Measurements from ENCODE around the gene NAALADL2.

The NAALADL2 gene

DNA sequence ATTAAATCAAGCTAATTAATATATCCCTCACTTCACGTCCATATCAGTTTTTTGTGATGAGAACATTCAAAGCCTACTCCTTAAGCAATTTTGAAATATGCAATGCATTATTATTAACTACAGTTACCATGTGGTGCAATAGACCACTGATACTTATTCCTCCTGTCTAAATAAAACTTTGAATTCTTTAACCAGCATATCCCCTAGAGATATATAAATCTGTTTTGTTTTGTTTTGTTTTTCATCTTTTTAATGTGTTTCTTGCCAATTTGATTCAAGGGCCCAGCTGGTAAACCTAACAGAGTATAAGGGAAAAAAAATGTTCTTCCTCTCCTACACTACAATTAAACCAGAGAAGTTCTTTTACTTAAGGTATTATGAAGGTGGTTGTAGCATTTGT lies 524.2 kb downstream of the NAALADL2 start:
- no peaks in the 10 kb centered on the region for H3K36me3 ChIP-seq (ENCODE audit: control insufficient read depth, insufficient read depth, low read length, severe bottlenecking)
- peak overlapping the region; percentile 62 for H3K4me3 ChIP-seq (ENCODE audit: low read length)
- H3K9ac ChIP-seq (ENCODE audit: low read length) = peak overlapping the region; percentile 33
- DNase-seq (ENCODE audit: low read depth) = peak; percentile 51
- peaks cover 29% of the 10 kb centered on the region for H3K4me1 ChIP-seq (ENCODE audit: control insufficient read depth, insufficient read depth, low read length)
- no peaks in the 10 kb centered on the region for H3K27me3 ChIP-seq (replicated peaks; ENCODE audit: control insufficient read depth, insufficient read depth, low read length)
- no peaks in the 10 kb centered on the region for H3K9me3 ChIP-seq (ENCODE audit: control insufficient read depth, low read length)

DNA sequence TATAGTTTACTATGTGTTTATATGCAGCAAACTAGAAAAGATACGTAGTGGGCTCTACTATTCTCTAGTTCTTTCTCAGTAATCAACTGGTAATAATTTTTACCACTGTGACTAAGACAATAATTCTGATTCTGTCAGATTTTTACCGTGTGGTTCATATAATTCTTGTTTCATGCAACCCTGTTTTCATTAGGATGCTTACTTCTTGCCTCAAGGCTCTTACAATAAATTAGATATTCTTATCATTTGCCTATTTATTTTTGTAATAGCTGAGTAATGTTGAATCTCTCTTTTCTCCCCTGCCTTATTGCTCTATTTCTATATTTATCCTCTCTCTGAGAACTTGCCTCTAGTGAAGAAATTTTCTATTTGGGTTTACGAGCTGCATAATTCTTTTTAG lies 524.7 kb downstream of the NAALADL2 start:
- Histone ChIP-seq H3K4me1 (ENCODE audit: control insufficient read depth, insufficient read depth, low read length) (peaks cover 29% of the 10 kb centered on the region), H3K36me3 (ENCODE audit: control insufficient read depth, insufficient read depth, low read length, severe bottlenecking) (no peaks in the 10 kb centered on the region)
- peak; percentile 23 for DNase-seq (ENCODE audit: low read depth)

DNA sequence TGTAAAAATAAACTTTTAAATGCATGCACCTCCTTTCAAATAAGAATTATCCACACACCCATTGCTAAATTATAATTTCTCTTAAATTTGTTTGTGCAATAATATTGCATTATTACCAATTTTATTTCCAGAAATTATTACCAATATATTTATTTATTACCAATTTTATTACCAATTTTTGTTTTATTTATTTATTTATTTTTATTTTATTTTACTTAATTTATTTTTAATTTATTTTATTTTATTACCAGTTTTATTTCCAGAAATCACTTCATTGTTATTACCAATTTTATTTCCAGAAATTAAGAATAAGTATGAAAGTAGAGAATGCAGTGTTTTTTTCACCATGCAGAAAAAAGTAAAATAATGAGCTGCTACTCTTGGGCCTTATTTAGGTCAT lies 525.4 kb downstream of the NAALADL2 start:
- Histone ChIP-seq H3K36me3 (ENCODE audit: control insufficient read depth, insufficient read depth, low read length, severe bottlenecking) (no peaks in the 10 kb centered on the region), H3K9me3 (ENCODE audit: control insufficient read depth, low read length) (no peaks in the 10 kb centered on the region), H3K4me1 (ENCODE audit: control insufficient read depth, insufficient read depth, low read length) (peaks cover 29% of the 10 kb centered on the region), H3K4me3 (ENCODE audit: low read length) (no peak overlapping the region), H3K9ac (ENCODE audit: low read length) (no peak overlapping the region), H3K27me3 (replicated peaks; ENCODE audit: control insufficient read depth, insufficient read depth, low read length) (no peaks in the 10 kb centered on the region)
- DNase-seq (ENCODE audit: low read depth) = no peak

More for the DNA sequence above, 524.7 kb downstream of the NAALADL2 start:
- Histone ChIP-seq H3K4me3 (ENCODE audit: low read length) (peak overlapping the region; percentile 62), H3K9me3 (ENCODE audit: control insufficient read depth, low read length) (no peaks in the 10 kb centered on the region), H3K27me3 (replicated peaks; ENCODE audit: control insufficient read depth, insufficient read depth, low read length) (no peaks in the 10 kb centered on the region), H3K9ac (ENCODE audit: low read length) (peak overlapping the region; percentile 33)

DNA sequence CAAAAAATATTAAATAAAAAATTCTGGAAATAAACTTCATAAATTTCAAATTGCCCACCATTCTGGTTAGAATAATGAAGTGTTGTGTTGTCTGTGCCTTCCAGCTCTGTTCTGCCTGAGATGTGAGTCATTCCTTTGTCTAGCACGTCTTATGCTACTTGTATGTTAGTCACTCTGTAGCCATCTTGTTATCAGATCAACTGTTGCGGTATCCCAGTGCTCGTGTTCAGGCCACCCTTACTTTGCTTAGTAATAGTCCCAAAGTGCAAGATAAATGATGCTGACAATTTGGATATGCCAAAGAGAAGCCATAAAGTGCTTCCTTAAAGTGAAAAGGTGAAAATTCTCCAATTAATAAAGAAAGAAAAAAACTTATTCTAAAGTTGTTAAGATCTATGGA lies 527.5 kb downstream of the NAALADL2 start:
- Histone ChIP-seq H3K9me3 (ENCODE audit: control insufficient read depth, low read length) (no peaks in the 10 kb centered on the region), H3K4me3 (ENCODE audit: low read length) (no peak overlapping the region), H3K9ac (ENCODE audit: low read length) (no peak overlapping the region), H3K27me3 (replicated peaks; ENCODE audit: control insufficient read depth, insufficient read depth, low read length) (no peaks in the 10 kb centered on the region), H3K4me1 (ENCODE audit: control insufficient read depth, insufficient read depth, low read length) (peaks cover 29% of the 10 kb centered on the region), H3K36me3 (ENCODE audit: control insufficient read depth, insufficient read depth, low read length, severe bottlenecking) (no peaks in the 10 kb centered on the region)
- DNase-seq (ENCODE audit: low read depth) = peak; percentile 73

DNA sequence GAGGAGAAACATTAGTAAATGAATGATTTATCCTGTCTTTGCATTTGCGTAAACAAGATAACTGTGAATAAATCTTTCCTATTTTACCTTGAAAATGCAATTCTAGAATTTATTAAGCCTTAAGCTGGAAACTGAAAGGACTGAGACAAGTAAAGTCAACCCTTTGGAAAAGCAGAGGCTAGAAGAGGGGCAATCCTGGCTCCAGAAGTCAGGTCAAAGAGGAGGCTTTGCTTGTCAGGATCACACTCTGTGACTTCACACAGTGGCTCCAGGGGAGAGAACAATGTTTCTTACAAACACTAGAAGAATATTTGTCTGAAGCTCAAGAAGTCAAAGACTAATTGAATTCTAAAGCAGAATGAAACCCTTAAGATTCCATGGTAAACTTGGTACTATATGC lies 530.4 kb downstream of the NAALADL2 start:
- H3K9ac ChIP-seq (ENCODE audit: low read length) = no peak overlapping the region
- no peaks in the 10 kb centered on the region for H3K9me3 ChIP-seq (ENCODE audit: control insufficient read depth, low read length)
- no peak for DNase-seq (ENCODE audit: low read depth)
- H3K36me3 ChIP-seq (ENCODE audit: control insufficient read depth, insufficient read depth, low read length, severe bottlenecking) = no peaks in the 10 kb centered on the region
- H3K27me3 ChIP-seq (replicated peaks; ENCODE audit: control insufficient read depth, insufficient read depth, low read length) = no peaks in the 10 kb centered on the region
- H3K4me3 ChIP-seq (ENCODE audit: low read length) = no peak overlapping the region
- peaks cover 12% of the 10 kb centered on the region for H3K4me1 ChIP-seq (ENCODE audit: control insufficient read depth, insufficient read depth, low read length)

DNA sequence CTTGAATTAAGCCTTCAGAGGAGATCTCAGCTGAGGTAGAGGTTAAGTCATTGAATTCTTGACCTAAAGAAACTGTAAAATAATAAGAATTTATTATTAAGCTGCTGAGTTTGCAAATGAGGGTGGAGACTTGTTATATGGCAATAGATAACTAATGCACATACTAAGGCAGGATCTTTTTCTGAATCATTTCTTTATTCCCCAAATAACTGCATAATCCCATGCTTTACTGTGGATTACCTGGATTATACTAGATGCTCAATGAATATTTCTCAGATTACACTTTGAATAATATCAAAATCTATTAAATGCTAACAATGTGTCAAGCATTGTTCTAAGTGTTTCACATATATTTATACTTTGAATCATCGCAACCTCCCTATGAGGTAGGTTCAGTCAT lies 532.5 kb downstream of the NAALADL2 start:
- Histone ChIP-seq H3K9ac (ENCODE audit: low read length) (no peak overlapping the region), H3K9me3 (ENCODE audit: control insufficient read depth, low read length) (no peaks in the 10 kb centered on the region), H3K27me3 (replicated peaks; ENCODE audit: control insufficient read depth, insufficient read depth, low read length) (no peaks in the 10 kb centered on the region), H3K4me3 (ENCODE audit: low read length) (no peak overlapping the region), H3K4me1 (ENCODE audit: control insufficient read depth, insufficient read depth, low read length) (peaks cover 8% of the 10 kb centered on the region), H3K36me3 (ENCODE audit: control insufficient read depth, insufficient read depth, low read length, severe bottlenecking) (no peaks in the 10 kb centered on the region)
- DNase-seq (ENCODE audit: low read depth) = no peak

DNA sequence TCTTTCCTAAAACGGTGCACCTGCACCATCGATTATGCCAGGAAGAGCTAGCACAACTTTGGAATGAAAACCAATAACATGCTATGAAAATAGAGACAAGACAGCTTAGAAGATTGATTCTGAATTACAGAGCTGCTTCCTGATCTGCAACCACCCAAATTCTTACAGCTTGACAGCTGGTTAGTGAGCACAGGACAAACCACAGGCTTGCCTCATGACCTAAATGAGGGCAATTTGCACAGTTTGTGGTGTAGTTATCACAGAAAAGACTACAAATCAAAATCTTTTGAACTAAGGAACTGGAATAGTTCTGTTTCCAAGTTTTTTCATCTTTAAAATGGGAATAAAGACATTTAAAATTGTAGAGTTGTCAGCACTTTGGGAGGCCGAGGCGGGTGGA lies 533.5 kb downstream of the NAALADL2 start:
- H3K4me1 ChIP-seq (ENCODE audit: control insufficient read depth, insufficient read depth, low read length) = peaks cover 8% of the 10 kb centered on the region
- no peaks in the 10 kb centered on the region for H3K27me3 ChIP-seq (replicated peaks; ENCODE audit: control insufficient read depth, insufficient read depth, low read length)
- H3K4me3 ChIP-seq (ENCODE audit: low read length) = no peak overlapping the region
- no peak overlapping the region for H3K9ac ChIP-seq (ENCODE audit: low read length)
- DNase-seq (ENCODE audit: low read depth) = no peak
- no peaks in the 10 kb centered on the region for H3K9me3 ChIP-seq (ENCODE audit: control insufficient read depth, low read length)
- H3K36me3 ChIP-seq (ENCODE audit: control insufficient read depth, insufficient read depth, low read length, severe bottlenecking) = no peaks in the 10 kb centered on the region

DNA sequence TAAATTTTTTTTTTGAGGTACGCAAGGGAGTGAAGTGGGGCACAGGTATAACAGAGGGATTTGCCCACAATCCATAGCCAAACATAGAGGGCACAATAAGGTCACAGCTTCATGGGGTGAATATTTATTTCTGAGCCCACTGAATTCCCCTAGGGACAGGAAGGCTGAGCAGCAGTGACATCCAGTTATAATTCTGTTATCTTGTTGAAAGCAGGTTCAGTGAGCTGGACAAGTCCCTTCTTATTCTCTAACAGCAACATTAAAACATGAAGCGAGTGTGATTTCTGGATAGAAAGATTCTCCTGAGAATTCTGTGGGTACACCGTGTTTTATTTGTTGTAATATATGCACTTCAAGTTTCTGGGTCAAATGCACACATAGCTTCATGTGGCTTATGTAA lies 538.2 kb downstream of the NAALADL2 start:
- H3K4me3 ChIP-seq (ENCODE audit: low read length) = peak overlapping the region; percentile 0
- H3K9ac ChIP-seq (ENCODE audit: low read length) = no peak overlapping the region
- H3K27me3 ChIP-seq (replicated peaks; ENCODE audit: control insufficient read depth, insufficient read depth, low read length) = no peaks in the 10 kb centered on the region
- no peaks in the 10 kb centered on the region for H3K36me3 ChIP-seq (ENCODE audit: control insufficient read depth, insufficient read depth, low read length, severe bottlenecking)
- H3K9me3 ChIP-seq (ENCODE audit: control insufficient read depth, low read length) = no peaks in the 10 kb centered on the region
- H3K4me1 ChIP-seq (ENCODE audit: control insufficient read depth, insufficient read depth, low read length) = peaks cover 30% of the 10 kb centered on the region
- no peak for DNase-seq (ENCODE audit: low read depth)

DNA sequence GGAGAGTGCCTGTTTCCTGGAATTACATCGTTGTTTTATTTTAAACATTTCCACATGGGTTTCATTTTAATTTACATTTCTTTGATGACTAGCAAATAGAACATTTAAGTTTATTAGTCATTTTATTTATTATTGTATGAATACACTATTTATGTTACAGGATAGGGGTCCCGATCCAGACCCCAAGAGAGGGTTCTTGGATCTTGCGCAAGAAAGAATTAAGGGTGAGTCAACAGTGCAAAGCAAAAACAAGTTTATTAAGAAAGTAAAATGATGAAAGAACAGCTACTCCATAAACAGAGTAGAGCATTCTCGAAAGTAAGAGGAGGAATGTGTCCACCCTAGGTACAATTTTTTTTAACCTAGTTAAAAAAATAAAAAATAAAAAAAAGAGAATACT lies 539.5 kb downstream of the NAALADL2 start:
- H3K4me3 ChIP-seq (ENCODE audit: low read length) = peak overlapping the region; percentile 4
- DNase-seq (ENCODE audit: low read depth) = peak; percentile 66
- no peaks in the 10 kb centered on the region for H3K36me3 ChIP-seq (ENCODE audit: control insufficient read depth, insufficient read depth, low read length, severe bottlenecking)
- H3K9me3 ChIP-seq (ENCODE audit: control insufficient read depth, low read length) = no peaks in the 10 kb centered on the region
- peaks cover 38% of the 10 kb centered on the region for H3K4me1 ChIP-seq (ENCODE audit: control insufficient read depth, insufficient read depth, low read length)
- H3K9ac ChIP-seq (ENCODE audit: low read length) = no peak overlapping the region
- H3K27me3 ChIP-seq (replicated peaks; ENCODE audit: control insufficient read depth, insufficient read depth, low read length) = no peaks in the 10 kb centered on the region

DNA sequence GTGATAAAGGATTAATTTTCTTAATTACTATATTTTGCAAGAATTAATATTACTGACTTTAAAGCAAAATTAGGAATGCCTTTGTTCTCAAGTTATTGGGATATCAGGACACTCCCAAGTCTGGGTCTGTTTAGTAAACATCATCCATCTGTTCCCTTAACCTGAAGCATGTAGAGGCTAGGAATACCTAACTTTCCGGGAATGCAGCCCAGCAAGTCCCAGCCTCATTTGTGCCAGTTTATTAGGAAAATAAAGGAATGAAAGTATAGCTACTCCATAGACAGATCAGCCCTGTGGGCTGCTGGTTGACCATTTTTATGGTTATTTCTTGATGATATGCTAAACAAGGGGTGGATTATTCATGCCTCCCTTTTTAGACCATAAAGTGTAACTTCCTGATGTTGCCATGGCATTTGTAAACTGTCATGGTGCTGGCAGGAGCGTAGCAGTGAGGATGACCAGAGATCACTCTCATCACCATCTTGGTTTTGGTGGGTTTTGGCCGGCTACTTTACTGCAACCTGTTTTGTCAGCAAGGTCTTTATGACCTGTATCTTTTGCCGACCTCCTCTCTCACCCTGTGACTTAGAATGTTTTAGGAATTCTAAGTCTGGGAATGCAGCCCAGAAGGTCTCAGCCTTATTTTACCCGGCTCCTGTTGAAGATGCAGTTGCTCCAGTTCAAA lies 540.2 kb downstream of the NAALADL2 start:
- no peak for DNase-seq (ENCODE audit: low read depth)
- H3K27me3 ChIP-seq (replicated peaks; ENCODE audit: control insufficient read depth, insufficient read depth, low read length) = no peaks in the 10 kb centered on the region
- H3K9ac ChIP-seq (ENCODE audit: low read length) = no peak overlapping the region

DNA sequence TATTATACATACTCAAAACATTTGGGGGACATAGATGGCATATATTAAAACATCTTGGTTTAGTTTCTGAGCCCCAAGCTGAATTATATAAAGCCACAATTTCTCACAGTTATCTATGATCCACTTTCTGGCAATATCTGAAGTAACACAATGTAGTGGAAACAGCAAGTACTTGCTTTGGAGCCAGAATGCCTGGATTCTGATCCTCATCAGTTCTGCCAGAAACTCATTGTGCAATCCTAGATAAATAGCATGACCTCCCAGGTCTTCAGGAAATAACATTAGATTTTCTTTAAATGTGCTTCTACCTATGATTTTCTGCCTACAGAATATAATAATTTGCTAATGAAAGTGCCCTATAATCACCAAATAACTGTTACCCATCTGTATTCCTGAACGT lies 544.9 kb downstream of the NAALADL2 start:
- Histone ChIP-seq H3K4me3 (ENCODE audit: low read length) (no peak overlapping the region), H3K9ac (ENCODE audit: low read length) (no peak overlapping the region), H3K9me3 (ENCODE audit: control insufficient read depth, low read length) (no peaks in the 10 kb centered on the region), H3K4me1 (ENCODE audit: control insufficient read depth, insufficient read depth, low read length) (peaks cover 26% of the 10 kb centered on the region), H3K27me3 (replicated peaks; ENCODE audit: control insufficient read depth, insufficient read depth, low read length) (no peaks in the 10 kb centered on the region), H3K36me3 (ENCODE audit: control insufficient read depth, insufficient read depth, low read length, severe bottlenecking) (no peaks in the 10 kb centered on the region)
- peak; percentile 60 for DNase-seq (ENCODE audit: low read depth)

More for the DNA sequence above, 540.2 kb downstream of the NAALADL2 start:
- H3K9me3 ChIP-seq (ENCODE audit: control insufficient read depth, low read length) = no peaks in the 10 kb centered on the region
- H3K4me3 ChIP-seq (ENCODE audit: low read length) = no peak overlapping the region
- no peaks in the 10 kb centered on the region for H3K36me3 ChIP-seq (ENCODE audit: control insufficient read depth, insufficient read depth, low read length, severe bottlenecking)
- H3K4me1 ChIP-seq (ENCODE audit: control insufficient read depth, insufficient read depth, low read length) = peaks cover 44% of the 10 kb centered on the region

DNA sequence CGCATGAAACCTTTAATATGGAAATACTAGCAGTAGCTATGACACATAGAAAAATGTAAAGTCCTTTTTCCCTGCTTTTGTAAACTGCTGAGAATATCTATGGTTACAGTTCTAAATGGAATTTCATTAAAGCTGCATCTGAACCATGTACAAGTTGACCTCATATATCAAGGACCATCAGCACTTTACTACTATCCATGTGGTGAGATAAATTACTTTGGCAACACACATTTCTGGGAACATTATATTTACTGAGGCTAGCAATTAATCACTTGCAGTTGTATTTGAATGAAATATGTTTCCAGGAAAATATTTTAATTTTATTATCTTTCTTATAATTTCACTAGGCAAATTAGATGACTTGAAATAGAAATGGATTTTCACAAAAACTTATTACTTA lies 545.5 kb downstream of the NAALADL2 start:
- Histone ChIP-seq H3K4me1 (ENCODE audit: control insufficient read depth, insufficient read depth, low read length) (peaks cover 21% of the 10 kb centered on the region), H3K27me3 (replicated peaks; ENCODE audit: control insufficient read depth, insufficient read depth, low read length) (no peaks in the 10 kb centered on the region), H3K4me3 (ENCODE audit: low read length) (no peak overlapping the region), H3K36me3 (ENCODE audit: control insufficient read depth, insufficient read depth, low read length, severe bottlenecking) (no peaks in the 10 kb centered on the region), H3K9ac (ENCODE audit: low read length) (no peak overlapping the region), H3K9me3 (ENCODE audit: control insufficient read depth, low read length) (no peaks in the 10 kb centered on the region)
- DNase-seq (ENCODE audit: low read depth) = no peak

Measured in adipocyte (in vitro differentiated cells).